NCI-H748 (cell line): Measurements from ENCODE around the gene DMRTB1.

Experiments used
- DNase-seq: peaks from one replicate; lab custom pipeline; 2025; ENCODE audit not compliant: unreplicated experiment; lab: John Stamatoyannopoulos, UW

The DMRTB1 gene

GRCh38 chr1:53484705-53485477 lies 25.7 kb downstream of the DMRTB1 start:
- no peak for DNase-seq

GRCh38 chr1:53485478-53486394 lies 26.5 kb downstream of the DMRTB1 start:
- peak; percentile 83 for DNase-seq

DNA sequence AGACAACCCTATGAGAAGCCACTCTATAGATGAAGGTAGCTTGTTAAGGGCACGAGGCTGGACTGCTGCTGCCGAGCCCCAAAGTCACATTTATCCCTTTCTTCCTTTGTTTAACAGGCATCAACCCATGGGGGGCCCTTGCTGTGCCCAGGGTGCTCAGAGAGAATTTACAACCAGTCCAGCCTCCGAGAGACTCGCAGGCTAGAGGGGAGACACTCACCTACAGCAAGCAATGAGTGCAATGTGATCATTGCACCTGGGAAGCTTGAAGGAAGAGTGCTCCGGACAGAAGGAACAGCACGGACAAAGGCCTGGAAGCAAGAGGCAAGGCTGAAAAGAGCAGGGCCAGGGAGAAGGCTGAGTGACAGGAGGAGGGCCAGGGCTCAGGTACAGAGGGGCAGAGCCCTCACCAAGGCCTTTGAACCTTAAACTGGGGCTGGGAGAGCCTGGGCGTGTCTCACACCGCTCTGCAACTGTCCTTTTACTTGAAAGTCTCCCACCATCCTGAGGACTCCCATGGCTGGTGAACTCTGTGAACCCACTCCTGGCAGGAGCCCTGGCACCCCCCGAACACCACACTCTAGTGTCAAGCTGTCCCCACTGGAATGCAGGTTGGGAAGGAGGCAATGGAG lies 27.3 kb downstream of the DMRTB1 start:
- DNase-seq = no peak

- no peak for DNase-seq
Measured at GRCh38 chr1:53490351-53490750, 31.2 kb downstream of the DMRTB1 start.

GRCh38 chr1:53495633-53496345 lies 36.6 kb downstream of the DMRTB1 start:
- no peak for DNase-seq

DNA sequence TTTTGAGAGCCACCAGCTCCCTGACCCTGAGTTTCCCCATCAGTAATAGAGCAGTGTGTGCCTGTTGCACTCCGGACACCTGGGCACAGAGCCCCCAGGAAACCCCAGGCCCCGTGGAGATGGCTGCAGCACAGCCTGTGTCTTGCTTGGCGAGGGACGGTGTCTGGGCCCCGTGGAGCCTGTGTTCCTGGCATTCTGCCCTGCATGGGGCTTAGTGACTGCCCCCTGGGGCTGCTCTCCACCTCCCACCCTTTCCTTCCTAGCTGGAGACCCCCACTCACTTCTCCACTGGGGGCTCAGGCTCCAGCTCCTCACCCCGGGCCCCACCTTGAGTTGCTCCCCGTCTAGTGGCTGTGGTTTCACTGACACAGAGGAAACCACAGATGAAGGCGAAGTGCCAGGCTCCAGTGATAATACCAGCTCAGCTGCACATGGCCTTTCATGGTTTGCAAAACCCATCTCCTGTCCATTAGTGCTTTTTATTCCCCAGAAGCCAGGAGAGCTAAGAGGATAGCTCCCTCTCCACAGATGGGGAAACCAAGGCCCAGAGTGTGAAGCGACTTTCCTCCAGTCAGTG lies 39.4 kb downstream of the DMRTB1 start:
- no peak for DNase-seq

- no peak for DNase-seq
Measured at GRCh38 chr1:53499257-53500203, 40.3 kb downstream of the DMRTB1 start.

- no peak for DNase-seq
Measured at GRCh38 chr1:53500204-53501064, 41.2 kb downstream of the DMRTB1 start.

GRCh38 chr1:53501065-53502005 lies 42.1 kb downstream of the DMRTB1 start:
- no peak for DNase-seq

GRCh38 chr1:53502641-53503432 lies 43.6 kb downstream of the DMRTB1 start:
- DNase-seq = no peak

DNA sequence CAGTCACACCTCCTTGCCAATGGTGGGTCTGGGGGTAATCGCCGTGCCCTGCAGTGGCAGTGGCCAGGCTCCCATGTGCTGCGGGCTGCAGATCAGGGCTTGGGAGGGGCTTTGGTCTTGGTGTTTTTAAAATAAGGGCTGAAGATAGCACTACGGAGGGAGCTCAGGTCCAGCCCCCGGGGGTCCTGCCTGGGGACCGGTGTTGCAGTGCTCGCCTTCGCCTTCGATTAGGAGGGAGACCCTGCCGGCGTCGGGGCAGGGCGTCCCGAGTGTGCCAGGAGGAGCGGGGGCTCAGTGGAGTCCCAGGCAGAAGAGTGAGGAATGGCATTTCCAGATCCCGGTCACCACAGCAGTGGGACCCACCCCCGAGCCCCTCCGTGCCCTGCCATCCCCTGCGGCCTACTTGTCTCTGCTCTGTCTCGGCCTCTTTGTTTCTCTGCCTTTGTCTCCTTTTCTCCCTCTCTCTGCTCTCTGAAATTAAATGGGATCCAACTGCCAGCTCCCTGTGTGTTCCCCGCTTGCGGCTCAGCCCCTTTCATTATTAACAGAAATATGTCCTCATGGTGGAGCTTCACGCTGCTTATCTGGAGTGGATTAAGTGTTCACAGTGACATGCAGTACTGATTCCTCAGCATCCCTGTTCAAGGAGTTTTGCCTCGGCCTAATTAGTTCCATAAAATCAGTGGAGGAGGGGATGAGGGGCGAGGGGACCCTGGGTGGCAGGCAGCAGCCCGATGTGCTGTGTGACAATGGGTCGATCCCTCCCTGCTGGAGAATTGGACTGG lies 44.4 kb downstream of the DMRTB1 start:
- DNase-seq = no peak

- no peak for DNase-seq
Measured at GRCh38 chr1:53504901-53505300, 45.7 kb downstream of the DMRTB1 start.

- no peak for DNase-seq
Measured at GRCh38 chr1:53505401-53505800, 46.2 kb downstream of the DMRTB1 start.

DNA sequence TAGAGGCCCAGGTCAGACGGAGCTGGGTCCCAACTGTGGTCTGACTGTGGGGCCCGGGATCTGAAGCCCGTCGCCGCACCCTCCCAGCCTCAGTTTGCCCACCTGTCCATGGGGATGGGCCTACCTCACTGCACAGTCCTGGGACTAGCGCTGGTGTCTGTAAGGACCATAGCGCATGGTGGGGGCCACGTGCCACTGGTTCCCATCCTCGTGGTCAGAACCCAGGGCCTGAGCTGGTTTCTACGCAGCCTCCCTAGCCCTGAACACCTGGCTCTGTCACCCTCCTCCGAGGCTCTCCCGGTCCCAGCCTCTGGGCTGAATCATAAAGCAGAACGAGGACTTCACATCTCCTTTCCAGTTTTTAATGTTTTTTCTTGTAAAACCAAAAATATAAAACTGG lies 46.7 kb downstream of the DMRTB1 start:
- no peak for DNase-seq

GRCh38 chr1:53506355-53507050 lies 47.3 kb downstream of the DMRTB1 start:
- no peak for DNase-seq
